GM23248 (cell line): ENCODE results near the gene PPFIBP2. TPM values are rescaled to one million over a fixed set of nuclear protein-coding genes. Genes with fewer than 3 reads are reported as not detected.

ENCODE experiments used
- DNase-seq: peaks from one replicate; pipeline ENCODE4 v3.0.0-alpha.2; 2015
- H2AFZ ChIP-seq: fragments of 200-600 bp; sonication (generic); 2 replicates; pipeline ENCODE4 v1.6.1; 2016; ENCODE audit warnings: antibody characterized with exemption
- H3F3A ChIP-seq: fragments of 200-600 bp; sonication (generic); 2 replicates; pipeline ENCODE4 v1.6.1; 2016; ENCODE audit warnings: mild to moderate bottlenecking, antibody characterized with exemption, mixed run types; ENCODE audit not compliant: insufficient read depth
- H3K27ac ChIP-seq: fragments of 200-600 bp; sonication (generic); 2 replicates; pipeline ENCODE4 v1.5.1; 2016; ENCODE audit warnings: mild to moderate bottlenecking
- H3K27me3 ChIP-seq: fragments of 200-600 bp; sonication (generic); replicated peaks from 2 replicates; pipeline ENCODE4 v1.6.1; 2016; ENCODE audit warnings: mild to moderate bottlenecking; ENCODE audit not compliant: insufficient read depth
- H3K36me3 ChIP-seq: fragments of 200-600 bp; sonication (generic); 2 replicates; pipeline ENCODE4 v1.6.1; 2016; ENCODE audit warnings: low read depth, mild to moderate bottlenecking
- H3K4me1 ChIP-seq: fragments of 200-600 bp; sonication (generic); 2 replicates; pipeline ENCODE4 v1.6.1; 2016; ENCODE audit warnings: mild to moderate bottlenecking; ENCODE audit not compliant: insufficient read depth
- H3K4me2 ChIP-seq: fragments of 200-600 bp; sonication (generic); one replicate; pipeline ENCODE4 v1.6.1; 2016; ENCODE audit warnings: mild to moderate bottlenecking; ENCODE audit not compliant: unreplicated experiment
- H3K4me3 ChIP-seq: fragments of 200-600 bp; sonication (generic); 2 replicates; pipeline ENCODE4 v1.5.1; 2016; ENCODE audit warnings: mild to moderate bottlenecking
- H3K79me2 ChIP-seq: fragments of 200-600 bp; sonication (generic); 2 replicates; pipeline ENCODE4 v1.6.1; 2016; ENCODE audit warnings: mild to moderate bottlenecking; ENCODE audit not compliant: insufficient read depth
- H3K9ac ChIP-seq: fragments of 200-600 bp; sonication (generic); 2 replicates; pipeline ENCODE4 v1.6.1; 2016; ENCODE audit warnings: mild to moderate bottlenecking
- H3K9me2 ChIP-seq: fragments of 200-600 bp; sonication (generic); 2 replicates; pipeline ENCODE4 v1.6.1; 2016; ENCODE audit warnings: mixed run types, mild to moderate bottlenecking, moderate library complexity; ENCODE audit not compliant: insufficient read depth
- H3K9me3 ChIP-seq: fragments of 200-600 bp; sonication (generic); one replicate; pipeline ENCODE4 v1.6.1; 2017; ENCODE audit warnings: low read depth
- H4K20me1 ChIP-seq: fragments of 200-600 bp; sonication (generic); 2 replicates; pipeline ENCODE4 v1.6.0; 2016; ENCODE audit not compliant: insufficient read depth
- EZH2 ChIP-seq: fragments of 200-600 bp; sonication (generic); IDR thresholded peaks from 2 replicates; pipeline ENCODE4 v1.6.1; 2018; ENCODE audit warnings: antibody characterized with exemption, mild to moderate bottlenecking; ENCODE audit not compliant: insufficient read depth, poor library complexity, severe bottlenecking
- EZH2phosphoT487 ChIP-seq: fragments of 200-600 bp; sonication (generic); IDR thresholded peaks from 2 replicates; pipeline ENCODE4 v1.6.1; 2018; ENCODE audit warnings: antibody characterized with exemption, moderate library complexity, mild to moderate bottlenecking, low read depth; ENCODE audit not compliant: insufficient read depth
- WGBS, 2 experiments: methylation state at CpG; one replicate each; pipeline ENCODE4 v1.1.6; 2015 to 2017; ENCODE audit warnings: low lambda C conversion rate in 2 of 2, low coverage in 1 of 2; ENCODE audit errors: missing lambda C conversion rate in 2 of 2; 5-methylcytosine and 5-hydroxymethylcytosine counted together
- in situ Hi-C: fragments of 300-500 bp; cut with MboI; formaldehyde crosslinking; loops from 2 replicates; pipeline ENCODE4 v1.15.0; 2020
- polyA plus RNA-seq: library from polyadenylated mRNA; unstranded; fragments of >200 nt; fragmentation: Nextera tagmentation; extraction: Ambion mirVana; gene quantifications from 2 replicates; pipeline ENCODE4 v1.2.1, GENCODE V29; 2016
- total RNA-seq: library from RNA; depleted of rRNA; stranded (reverse); fragments of >200 nt; shearing (Covaris generic); gene quantifications from 2 replicates; pipeline ENCODE4 v1.2.3, GENCODE V29; 2014

PPFIBP2 gene
- total and polyA plus RNA-seq, 2 experiments from 2014 or later = 4.1 to 5.9 TPM

- no peaks in the 10 kb centered on the region for H3K9me3 ChIP-seq
- H3K27ac ChIP-seq = 0 out of 2 replicates have a peak within 1 kb of the TSS, but pooled peaks have one; percentile 0
- in situ Hi-C loops = no loop called here
- no peaks in the 10 kb centered on the region for H4K20me1 ChIP-seq
- WGBS, 2 experiments = 19 to 24% methylated on average over 14 to 15 of the region's 15 CpGs
- peak; percentile 38 for DNase-seq
- H3K27me3 ChIP-seq = no peaks in the 10 kb centered on the region
- no peaks in the 10 kb centered on the region for H3K36me3 ChIP-seq
- no peak within 1 kb of the TSS for H3K4me3 ChIP-seq
- TF ChIP-seq EZH2 (no peak), EZH2phosphoT487 (no peak)
- H3K4me2 ChIP-seq = peak within 1 kb of the TSS; percentile 12
- peaks cover 33% of the 10 kb centered on the region for H3K4me1 ChIP-seq
- H3K79me2 ChIP-seq = no peaks in the 10 kb centered on the region
- H2AFZ ChIP-seq = peak within 1 kb of the TSS; percentile 45; the same call in 1 of the 2 replicates
- H3K9ac ChIP-seq = no peak within 1 kb of the TSS
- no peaks in the 10 kb centered on the region for H3K9me2 ChIP-seq
- peaks cover 14% of the 10 kb centered on the region; the same call in 1 of the 2 replicates for H3F3A ChIP-seq
Observed at GRCh38 chr11:7485186-7486097, 28.4 kb upstream of the PPFIBP2 start, which contains the start of gene OLFML1. Gene OLFML1, plus strand, starts transcription at chr11:7485506. Its CDS starts 370 bp downstream, at chr11:7485876.

GRCh38 chr11:7486098-7486780 is 27.6 kb upstream of the PPFIBP2 start:
- Histone ChIP-seq H3K36me3 (no peaks in the 10 kb centered on the region), H3F3A (peaks cover 18% of the 10 kb centered on the region; the same call in 1 of the 2 replicates), H3K4me3 (no peak overlapping the region), H3K27me3 (no peaks in the 10 kb centered on the region), H4K20me1 (no peaks in the 10 kb centered on the region), H3K9me3 (no peaks in the 10 kb centered on the region), H3K4me1 (peaks cover 36% of the 10 kb centered on the region), H3K27ac (0 out of 2 replicates have a peak overlapping the region, but pooled peaks have one; percentile 0), H3K79me2 (no peaks in the 10 kb centered on the region), H3K9me2 (no peaks in the 10 kb centered on the region), H2AFZ (0 out of 2 replicates have a peak overlapping the region, but pooled peaks have one; percentile 45), H3K4me2 (peak overlapping the region; percentile 12), H3K9ac (no peak overlapping the region)
- in situ Hi-C loops = no loop called here
- TF ChIP-seq EZH2phosphoT487 = no peak
- TF ChIP-seq EZH2 = no peak
- WGBS, 2 experiments = 29 to 42% methylated on average over 2 of the region's 2 CpGs
- DNase-seq = peak; percentile 25

- no peak overlapping the region for H3K4me2 ChIP-seq
- H3K27me3 ChIP-seq = no peaks in the 10 kb centered on the region
- TF ChIP-seq EZH2 (no peak), EZH2phosphoT487 (no peak)
- H3K9ac ChIP-seq = no peak overlapping the region
- no peak overlapping the region for H2AFZ ChIP-seq
- H3K79me2 ChIP-seq = no peaks in the 10 kb centered on the region
- DNase-seq = peak; percentile 55
- in situ Hi-C loops = no loop called here
- no peaks in the 10 kb centered on the region for H3K36me3 ChIP-seq
- 32 to 33% methylated on average over 6 of the region's 6 CpGs for WGBS, 2 experiments
- H3K4me1 ChIP-seq = peaks cover 36% of the 10 kb centered on the region
- no peaks in the 10 kb centered on the region for H3K9me2 ChIP-seq
- no peak overlapping the region for H3K4me3 ChIP-seq
- peaks cover 18% of the 10 kb centered on the region; the same call in 1 of the 2 replicates for H3F3A ChIP-seq
- H4K20me1 ChIP-seq = no peaks in the 10 kb centered on the region
- H3K9me3 ChIP-seq = no peaks in the 10 kb centered on the region
- 0 out of 2 replicates have a peak overlapping the region, but pooled peaks have one; percentile 0 for H3K27ac ChIP-seq
Observed at GRCh38 chr11:7486781-7487140, 27.0 kb upstream of the PPFIBP2 start.

- Histone ChIP-seq H3K9me3 (no peaks in the 10 kb centered on the region), H3K79me2 (no peaks in the 10 kb centered on the region), H3K27ac (no peak overlapping the region), H3K9me2 (no peaks in the 10 kb centered on the region), H3K4me2 (no peak overlapping the region), H3K4me3 (no peak overlapping the region), H3K36me3 (no peaks in the 10 kb centered on the region), H3K27me3 (no peaks in the 10 kb centered on the region), H3K9ac (no peak overlapping the region), H3K4me1 (peaks cover 36% of the 10 kb centered on the region), H2AFZ (no peak overlapping the region), H4K20me1 (no peaks in the 10 kb centered on the region), H3F3A (peaks cover 18% of the 10 kb centered on the region; the same call in 1 of the 2 replicates)
- 43 to 50% methylated on average over 2 of the region's 2 CpGs for WGBS, 2 experiments
- DNase-seq = no peak
- TF ChIP-seq EZH2 (no peak), EZH2phosphoT487 (no peak)
- in situ Hi-C loops = no loop called here
Observed at GRCh38 chr11:7487360-7487759, 26.4 kb upstream of the PPFIBP2 start.
